GM23338 (cell line): ENCODE data around the gene SORCS3. TPM values are rescaled to one million over a fixed set of nuclear protein-coding genes. Genes with fewer than 3 reads are reported as not detected.

ENCODE experiments used
- ATAC-seq: fragments of 200-7000 bp; cut with Tn5 transposase; 3 replicates; pipeline ENCODE4 v1.9.1; 2020
- DNase-seq: peaks from one replicate; pipeline ENCODE4 v3.0.0-alpha.2; 2015; ENCODE audit warnings: low spot score
- H2AFZ ChIP-seq: fragments of 200-600 bp; sonication (generic); 2 replicates; pipeline ENCODE4 v1.8.0; 2016; ENCODE audit warnings: antibody characterized with exemption, mild to moderate bottlenecking, moderate library complexity
- H3F3A ChIP-seq: fragments of 200-600 bp; sonication (generic); replicated peaks from 2 replicates; pipeline ENCODE4 v1.8.0; 2017; ENCODE audit warnings: antibody characterized with exemption, mixed run types, low read depth
- H3K27ac ChIP-seq: fragments of 200-600 bp; sonication (generic); 2 replicates; pipeline ENCODE4 v1.6.1; 2016; ENCODE audit warnings: low read depth
- H3K27me3 ChIP-seq: fragments of 200-600 bp; sonication (generic); 2 replicates; pipeline ENCODE4 v1.8.0; 2016; ENCODE audit warnings: mild to moderate bottlenecking, mixed run types, moderate library complexity; ENCODE audit not compliant: insufficient read depth
- H3K36me3 ChIP-seq: fragments of 200-600 bp; sonication (generic); 2 replicates; pipeline ENCODE4 v1.8.0; 2016; ENCODE audit warnings: mild to moderate bottlenecking; ENCODE audit not compliant: insufficient read depth
- H3K4me1 ChIP-seq: fragments of 200-600 bp; sonication (generic); 2 replicates; pipeline ENCODE4 v1.8.0; 2016; ENCODE audit warnings: mild to moderate bottlenecking, moderate library complexity; ENCODE audit not compliant: insufficient read depth
- H3K4me2 ChIP-seq: fragments of 200-600 bp; sonication (generic); 2 replicates; pipeline ENCODE4 v1.7.1; 2017; ENCODE audit warnings: mixed run types
- H3K4me3 ChIP-seq: fragments of 200-600 bp; sonication (generic); 2 replicates; pipeline ENCODE4 v1.6.1; 2016; ENCODE audit warnings: mixed run types
- H3K79me2 ChIP-seq: fragments of 200-600 bp; sonication (generic); replicated peaks from 2 replicates; pipeline ENCODE4 v1.8.0; 2017; ENCODE audit warnings: mild to moderate bottlenecking; ENCODE audit not compliant: insufficient read depth
- H3K9me2 ChIP-seq: fragments of 200-600 bp; sonication (generic); 2 replicates; pipeline ENCODE4 v1.8.0; 2017; ENCODE audit not compliant: insufficient read depth
- H4K20me1 ChIP-seq: fragments of 200-600 bp; sonication (generic); replicated peaks from 2 replicates; pipeline ENCODE4 v1.8.0; 2017; ENCODE audit warnings: mild to moderate bottlenecking; ENCODE audit not compliant: insufficient read depth
- H3K27ac Mint-ChIP-seq: 2 replicates; pipeline ENCODE4 v1.8.0; 2020; ENCODE audit warnings: inconsistent platforms, mild to moderate bottlenecking, moderate library complexity, mixed read lengths
- H3K27me3 Mint-ChIP-seq: 3 replicates; pipeline ENCODE4 v1.8.0; 2022; ENCODE audit warnings: low read depth, mild to moderate bottlenecking, moderate library complexity, mixed read lengths, inconsistent platforms; ENCODE audit not compliant: insufficient read depth, poor library complexity
- H3K36me3 Mint-ChIP-seq: 3 replicates; pipeline ENCODE4 v1.8.0; 2021; ENCODE audit warnings: low read depth, mild to moderate bottlenecking, inconsistent platforms, moderate library complexity, mixed read lengths
- H3K4me1 Mint-ChIP-seq: 3 replicates; pipeline ENCODE4 v1.8.0; 2020; ENCODE audit warnings: mild to moderate bottlenecking, inconsistent platforms, mixed read lengths
- H3K4me3 Mint-ChIP-seq: 3 replicates; pipeline ENCODE4 v1.8.0; 2021; ENCODE audit warnings: moderate library complexity, mild to moderate bottlenecking, inconsistent platforms, mixed read lengths
- H3K9me3 Mint-ChIP-seq: 3 replicates; pipeline ENCODE4 v1.8.0; 2020; ENCODE audit warnings: moderate library complexity, mild to moderate bottlenecking, inconsistent platforms, mixed read lengths
- CTCF ChIP-seq, 2 experiments: fragments of 200-600 bp in 1 of 2; sonication (generic) in 1 of 2; conservative IDR thresholded peaks; 2 replicates each; pipeline versions ENCODE4 v1.5.1 to v1.6.1; 2016 to 2017; ENCODE audit warnings: antibody characterized with exemption in 2 of 2, low read depth in 2 of 2, mild to moderate bottlenecking in 2 of 2, moderate library complexity in 1 of 2
- EZH2phosphoT487 ChIP-seq: fragments of 200-600 bp; sonication (generic); IDR thresholded peaks from one replicate; pipeline ENCODE4 v1.8.1; 2018; ENCODE audit warnings: antibody characterized with exemption; ENCODE audit not compliant: unreplicated experiment
- POLR2AphosphoS5 ChIP-seq: IDR thresholded peaks from 2 replicates; pipeline ENCODE4 v1.6.1; 2016; ENCODE audit warnings: antibody characterized with exemption, low read depth
- REST ChIP-seq: IDR thresholded peaks from one replicate; pipeline ENCODE4 v1.6.1; 2018; ENCODE audit warnings: antibody characterized with exemption; ENCODE audit not compliant: unreplicated experiment
- STAT1 ChIP-seq: IDR thresholded peaks from one replicate; pipeline ENCODE4 v1.6.1; 2016; ENCODE audit warnings: antibody characterized with exemption; ENCODE audit not compliant: unreplicated experiment
- ZNF114 ChIP-seq: fragments of 250-450 bp; sonication (Bioruptor Pico); IDR thresholded peaks from 2 replicates; pipeline ENCODE4 v1.5.0; 2020; ENCODE audit warnings: mild to moderate bottlenecking, moderate library complexity
- ZNF331 ChIP-seq: fragments of 250-450 bp; sonication (Bioruptor Pico); IDR thresholded peaks from 2 replicates; pipeline ENCODE4 v1.5.0; 2020; ENCODE audit warnings: low read depth, mild to moderate bottlenecking, moderate library complexity
- polyA plus RNA-seq: library from polyadenylated mRNA; unstranded; fragments of >200 nt; fragmentation: Nextera tagmentation; extraction: Ambion mirVana; gene quantifications from 2 replicates; pipeline ENCODE4 v1.2.1, GENCODE V29; 2016
- total RNA-seq: library from RNA; depleted of rRNA; stranded (reverse); fragments of >200 nt; shearing (Covaris generic); gene quantifications from 2 replicates; pipeline ENCODE4 v1.2.3, GENCODE V29; 2014

The SORCS3 gene
- total and polyA plus RNA-seq, 2 experiments from 2014 or later: 0.37 to 1.4 TPM

- no peaks in the 10 kb centered on the region for H3K27me3 ChIP-seq
- H3K4me1 Mint-ChIP-seq: peaks cover under 1% of the 10 kb centered on the region; the same call in 2 of the 3 replicates
- H3K9me2 ChIP-seq: peaks cover 4% of the 10 kb centered on the region; the same call in 1 of the 2 replicates
- no peak overlapping the region for H3K27ac Mint-ChIP-seq
- H2AFZ ChIP-seq: no peak overlapping the region
- no peaks in the 10 kb centered on the region for H3K27me3 Mint-ChIP-seq
- ATAC-seq: no peak
- H3K36me3 Mint-ChIP-seq: no peaks in the 10 kb centered on the region
- no peaks in the 10 kb centered on the region for H3F3A ChIP-seq
- H4K20me1 ChIP-seq: no peaks in the 10 kb centered on the region
- H3K4me3 ChIP-seq: no peak overlapping the region
- no peak overlapping the region for H3K4me3 Mint-ChIP-seq
- DNase-seq: no peak
- no peak overlapping the region for H3K4me2 ChIP-seq
- H3K4me1 ChIP-seq: no peaks in the 10 kb centered on the region
- TF ChIP-seq ZNF114 (CRISPR knock-in tag) (no peak), STAT1 (no peak), REST (no peak), POLR2AphosphoS5 (no peak), EZH2phosphoT487 (no peak)
- H3K27ac ChIP-seq: no peak overlapping the region
- no peaks in the 10 kb centered on the region for H3K36me3 ChIP-seq
- no peaks in the 10 kb centered on the region for H3K9me3 Mint-ChIP-seq
- no peaks in the 10 kb centered on the region for H3K79me2 ChIP-seq
These were observed 565.5 kb downstream of the SORCS3 start for GRCh38 chr10:105206616-105207015.

GRCh38 chr10:105207476-105207995 lies 566.4 kb downstream of the SORCS3 start:
- Mint-ChIP-seq H3K9me3 (no peaks in the 10 kb centered on the region), H3K27me3 (no peaks in the 10 kb centered on the region), H3K4me3 (no peak overlapping the region), H3K27ac (no peak overlapping the region), H3K36me3 (no peaks in the 10 kb centered on the region), H3K4me1 (peaks cover 3% of the 10 kb centered on the region; the same call in 2 of the 3 replicates)
- TF ChIP-seq ZNF114 (CRISPR knock-in tag) (no peak), POLR2AphosphoS5 (no peak), CTCF (conservative IDR thresholded peaks at IDR 0.05; ENCODE audit: low read depth in 2 of 2) (no peak), ZNF331 (CRISPR knock-in tag) (no peak), REST (no peak), STAT1 (no peak)
- Histone ChIP-seq H3F3A (no peaks in the 10 kb centered on the region), H3K9me2 (peaks cover 11% of the 10 kb centered on the region; the same call in 1 of the 2 replicates), H3K36me3 (no peaks in the 10 kb centered on the region), H3K4me1 (no peaks in the 10 kb centered on the region), H3K4me3 (no peak overlapping the region), H3K27me3 (no peaks in the 10 kb centered on the region), H3K79me2 (no peaks in the 10 kb centered on the region), H2AFZ (no peak overlapping the region), H3K4me2 (no peak overlapping the region), H3K27ac (no peak overlapping the region), H4K20me1 (no peaks in the 10 kb centered on the region)
- ATAC-seq (no peak), DNase-seq (no peak)
